Fibroblast of skin of abdomen (primary cell): ENCODE measurements around the gene SLC22A4.
A peak's percentile ranks its signal among the peaks of the same experiment; 100 is the strongest.

Experiments
- DNase-seq: peaks from one replicate; pipeline ENCODE4 v3.0.0-alpha.2; 2013

The SLC22A4 gene

DNA sequence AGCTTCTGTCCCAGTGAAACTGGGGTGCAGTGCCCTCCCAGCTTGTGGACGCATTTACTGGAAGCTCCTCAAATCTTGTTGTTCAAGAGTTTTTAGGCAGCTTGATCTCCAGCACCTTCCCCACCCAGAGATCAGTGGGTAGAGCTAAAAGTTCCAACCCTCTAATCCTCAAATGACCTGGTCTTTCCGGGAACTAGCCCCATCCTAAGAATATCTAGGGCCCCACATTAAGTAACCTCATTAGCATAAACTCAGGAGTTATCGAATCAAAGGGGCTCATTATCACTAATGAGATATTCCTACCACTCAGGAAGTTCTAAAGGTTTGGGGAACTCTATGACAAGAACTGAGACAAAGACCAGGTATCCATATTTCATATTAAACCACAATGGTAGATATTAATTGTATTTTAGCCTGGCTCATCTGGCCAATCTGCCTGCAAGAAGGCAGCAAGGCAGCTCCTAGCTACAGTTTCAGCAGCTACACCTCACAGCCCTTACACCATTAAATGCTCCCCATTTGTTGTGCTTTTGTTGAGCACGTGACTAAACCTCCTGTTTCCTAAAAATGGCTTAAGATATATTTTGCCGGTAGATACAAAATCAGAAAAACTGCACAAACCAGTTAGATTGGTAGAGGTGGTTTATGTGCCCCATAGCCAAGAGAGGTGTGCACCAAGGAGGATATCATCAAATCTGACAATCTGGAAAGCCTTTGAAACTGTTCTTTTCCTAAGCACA lies 50.8 kb downstream of the SLC22A4 start:
- DNase-seq = no peak

GRCh38 chr5:132353486-132353995 lies 59.3 kb downstream of the SLC22A4 start:
- no peak for DNase-seq

GRCh38 chr5:132354381-132355139 lies 60.4 kb downstream of the SLC22A4 start:
- DNase-seq = no peak

DNA sequence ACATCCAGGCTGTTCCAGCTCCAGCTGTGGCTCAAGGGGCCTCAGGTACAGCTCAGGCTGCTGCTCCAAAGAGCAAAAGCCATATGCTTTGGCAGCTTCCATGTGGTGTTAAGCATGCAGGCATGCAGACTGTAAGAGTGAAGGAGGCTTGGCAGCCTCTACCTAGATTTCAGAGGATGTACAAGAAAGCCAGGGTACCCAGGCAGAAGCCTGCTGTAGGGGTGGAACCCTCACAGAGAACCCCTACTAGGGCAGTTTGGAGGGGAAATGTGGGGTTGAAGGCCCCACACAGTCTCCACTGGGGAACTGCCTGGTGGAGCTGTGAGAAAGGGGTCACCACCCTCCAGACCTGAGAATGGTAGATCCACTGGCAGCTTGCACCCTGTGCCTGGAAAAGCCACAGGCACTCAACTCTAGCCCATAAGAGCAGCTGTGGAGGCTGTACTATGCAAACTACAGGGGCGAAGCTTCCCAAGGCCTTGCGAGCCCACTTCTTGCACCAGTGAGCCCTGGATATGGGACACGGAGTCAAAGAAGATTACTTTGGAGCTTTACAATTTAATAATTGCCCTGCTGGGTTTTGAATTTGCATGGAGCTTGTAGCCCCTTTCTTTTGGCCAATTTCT lies 61.1 kb downstream of the SLC22A4 start:
- DNase-seq = no peak

- no peak for DNase-seq
Observed at GRCh38 chr5:132358775-132359174, 64.6 kb downstream of the SLC22A4 start.

- DNase-seq = no peak
Observed at GRCh38 chr5:132362086-132362485, 67.9 kb downstream of the SLC22A4 start.

GRCh38 chr5:132363431-132364112 lies 69.4 kb downstream of the SLC22A4 start:
- DNase-seq = peak; percentile 82

- peak; percentile 63 for DNase-seq
Observed at GRCh38 chr5:132364319-132364718, 70.1 kb downstream of the SLC22A4 start.

- DNase-seq = peak; percentile 84
Observed at GRCh38 chr5:132365213-132365612, 71.0 kb downstream of the SLC22A4 start.

DNA sequence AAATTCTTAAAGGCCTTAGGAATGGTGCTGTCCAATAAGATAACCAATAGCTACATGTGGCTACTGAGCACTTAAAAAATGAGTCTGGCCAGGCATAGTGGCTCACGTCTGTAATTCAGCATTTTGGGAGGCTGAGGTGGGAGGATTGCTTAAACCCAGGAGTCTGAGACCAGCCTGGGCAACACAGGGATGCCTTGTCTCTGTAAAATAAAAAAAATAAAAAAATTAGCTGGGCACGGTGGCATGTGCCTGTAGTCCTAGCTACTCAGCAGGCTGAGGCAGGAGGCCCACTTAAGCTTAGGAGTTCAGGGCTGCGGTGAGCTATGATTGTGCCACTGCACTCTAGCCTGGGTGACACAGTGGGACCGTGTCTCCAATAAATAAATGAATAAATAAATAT lies 74.0 kb downstream of the SLC22A4 start:
- DNase-seq = no peak

DNA sequence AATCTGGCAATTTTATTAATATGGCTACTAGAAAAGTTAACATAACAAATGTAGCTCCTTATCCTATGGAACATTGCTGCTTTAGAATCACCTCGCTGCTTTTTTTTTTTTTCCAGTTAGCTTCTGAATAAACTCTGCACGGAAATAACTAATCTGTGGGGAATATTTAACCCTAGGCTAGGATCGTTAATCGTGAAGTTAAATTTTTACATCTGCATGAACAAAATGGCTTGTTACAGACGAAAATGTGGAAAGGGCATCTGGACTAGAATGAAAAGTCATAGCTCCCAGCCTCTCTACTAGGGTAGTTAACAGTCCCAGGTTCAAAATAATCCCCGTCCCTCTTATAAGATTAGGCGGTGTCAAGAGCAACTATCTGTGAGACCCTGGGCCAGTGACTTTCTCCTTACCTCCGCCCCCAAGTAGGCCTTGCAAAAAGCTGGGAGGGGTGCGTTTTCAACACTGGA lies 74.8 kb downstream of the SLC22A4 start:
- DNase-seq = no peak

- peak; percentile 50 for DNase-seq
Observed at GRCh38 chr5:132369474-132370180, 75.4 kb downstream of the SLC22A4 start, which contains the start of gene SLC22A5. Gene SLC22A5 (plus strand): TSS chr5:132369710. CDS start chr5:132369973, 263 bp downstream.

DNA sequence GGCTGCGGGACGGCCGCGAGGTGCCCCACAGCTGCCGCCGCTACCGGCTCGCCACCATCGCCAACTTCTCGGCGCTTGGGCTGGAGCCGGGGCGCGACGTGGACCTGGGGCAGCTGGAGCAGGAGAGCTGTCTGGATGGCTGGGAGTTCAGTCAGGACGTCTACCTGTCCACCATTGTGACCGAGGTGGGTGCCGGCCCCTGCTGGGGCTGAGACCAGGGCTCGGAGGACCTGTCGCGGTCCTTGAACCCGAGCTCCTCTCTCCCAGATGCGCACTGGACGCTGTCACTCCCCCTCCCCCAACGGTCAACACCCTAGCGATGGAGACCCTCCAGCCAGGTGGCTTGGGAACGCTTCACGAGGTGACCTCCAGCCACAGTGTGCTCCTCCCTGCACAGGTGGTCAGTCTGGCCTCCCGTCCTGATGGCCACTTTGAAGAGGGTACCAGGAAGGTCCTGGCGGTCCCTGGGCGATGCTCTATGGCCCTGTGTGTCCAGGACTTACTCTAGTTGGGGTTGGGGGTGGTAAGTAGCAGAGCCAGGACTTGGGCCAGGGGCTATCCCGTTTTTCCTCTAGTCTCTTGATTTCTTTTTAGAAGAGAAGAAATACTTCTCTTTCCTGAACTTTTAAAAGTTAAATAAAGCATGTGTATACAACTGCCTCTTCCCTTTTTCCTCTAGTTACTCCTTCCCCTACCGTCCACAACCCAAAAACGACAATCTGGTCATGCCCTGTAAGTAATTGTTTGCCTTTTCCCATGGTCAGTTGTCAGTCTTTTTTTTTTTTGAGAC lies 76.2 kb downstream of the SLC22A4 start:
- no peak for DNase-seq

DNA sequence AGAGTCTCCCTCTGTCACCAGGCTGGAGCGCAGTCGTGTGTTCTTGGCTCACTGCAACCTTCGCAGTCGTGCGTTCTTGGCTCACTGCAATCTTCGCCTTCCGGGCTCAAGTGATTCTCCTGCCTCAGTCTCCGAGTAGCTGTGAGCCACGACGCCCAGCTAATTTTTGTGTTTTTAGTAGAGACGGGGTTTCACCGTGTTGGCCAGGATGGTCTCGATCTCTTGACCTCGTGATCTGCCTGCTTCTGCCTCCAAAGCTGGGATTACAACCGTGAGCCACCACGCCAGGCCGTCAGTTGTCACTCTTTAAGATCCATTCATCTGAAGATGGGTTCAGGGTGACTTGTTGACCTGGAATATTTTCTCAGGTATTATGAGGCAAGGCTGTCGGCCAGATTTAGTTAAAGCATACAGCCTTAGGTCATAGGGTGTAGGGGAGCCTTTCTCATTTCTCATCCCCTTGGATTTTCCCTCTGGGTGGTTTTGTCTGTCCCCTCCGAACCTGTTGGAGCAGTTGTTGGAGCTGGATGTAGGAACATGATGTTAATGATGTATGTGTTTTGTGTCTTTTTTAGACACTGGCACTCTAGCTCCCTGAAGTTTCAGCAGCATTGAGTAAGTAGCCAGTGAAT lies 76.9 kb downstream of the SLC22A4 start:
- no peak for DNase-seq

DNA sequence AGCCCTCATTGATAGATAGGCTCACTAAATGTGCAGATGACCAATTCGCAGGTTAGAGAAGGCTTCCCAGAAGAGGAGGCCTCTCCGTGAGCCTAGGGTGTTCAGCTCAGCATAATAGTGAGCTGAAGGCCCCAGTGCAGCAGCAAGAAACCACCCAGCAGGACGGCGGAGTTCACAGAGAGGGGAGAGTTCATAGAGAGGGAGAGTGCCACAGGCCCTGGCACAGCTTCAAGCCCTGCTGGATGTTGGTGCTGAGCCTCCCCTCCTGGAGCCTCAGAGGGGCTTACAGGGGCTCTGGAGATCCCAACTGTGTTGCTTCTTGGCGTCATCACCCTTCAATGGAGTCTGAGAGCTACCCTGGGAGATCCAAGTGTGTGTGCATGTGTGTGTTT lies 77.4 kb downstream of the SLC22A4 start:
- DNase-seq = no peak

DNA sequence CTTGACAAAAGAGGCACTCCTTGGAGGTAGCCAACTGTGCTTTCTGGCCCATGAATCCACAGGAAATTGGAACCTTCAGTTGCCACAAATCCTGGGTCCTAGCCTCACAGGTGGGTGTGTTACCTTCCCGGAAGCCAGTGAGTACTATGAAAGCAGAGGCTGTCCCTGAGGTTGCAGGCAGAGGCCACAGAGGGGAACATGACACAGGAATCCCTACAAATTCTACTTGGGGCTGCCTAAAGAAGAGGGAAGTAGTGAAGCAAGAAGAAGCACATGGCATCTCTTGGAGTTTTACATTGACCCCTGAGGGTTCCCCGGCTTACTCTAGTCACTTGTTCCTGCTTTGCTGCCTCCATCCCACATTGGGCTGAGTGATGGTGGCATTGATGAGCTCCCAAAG lies 77.9 kb downstream of the SLC22A4 start:
- DNase-seq = no peak

DNA sequence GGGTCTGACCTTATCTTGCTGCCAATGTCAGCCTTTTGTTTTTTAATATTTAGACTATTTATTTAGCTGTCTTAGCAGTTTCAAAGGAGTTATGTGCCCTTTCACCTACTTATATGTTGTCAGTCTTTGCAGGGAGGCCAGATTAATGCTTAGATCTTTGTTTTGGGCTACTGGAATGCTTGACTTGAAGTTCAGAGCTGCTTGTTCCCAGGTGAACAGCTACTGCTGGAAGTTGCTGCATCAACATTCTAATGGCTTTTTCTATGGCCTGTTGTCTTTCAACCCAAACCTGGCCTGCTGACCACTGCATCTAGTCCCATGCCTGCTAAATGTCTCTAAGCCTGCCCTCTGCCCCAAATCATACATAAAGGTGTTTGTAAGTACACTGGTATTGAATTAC lies 78.3 kb downstream of the SLC22A4 start:
- no peak for DNase-seq

DNA sequence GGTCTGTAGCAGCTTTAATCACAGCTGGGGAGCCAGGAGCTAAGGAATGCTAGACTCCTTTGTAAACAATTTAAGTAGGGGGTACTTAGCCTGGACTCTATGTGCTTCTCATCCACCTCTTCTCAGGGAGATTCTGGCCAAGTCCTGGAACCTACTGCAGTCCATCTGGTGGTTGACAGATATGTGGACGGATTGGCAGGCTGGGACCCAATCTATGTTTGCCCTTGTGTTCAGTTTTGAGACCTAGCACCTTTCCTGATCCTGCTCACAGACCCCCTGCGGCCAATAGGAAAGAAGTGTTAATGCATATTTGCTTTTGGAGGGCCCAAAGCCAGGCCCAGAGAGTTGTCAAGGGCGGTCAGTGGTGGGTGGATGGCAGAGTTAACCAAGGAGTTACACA lies 81.8 kb downstream of the SLC22A4 start:
- DNase-seq = no peak

DNA sequence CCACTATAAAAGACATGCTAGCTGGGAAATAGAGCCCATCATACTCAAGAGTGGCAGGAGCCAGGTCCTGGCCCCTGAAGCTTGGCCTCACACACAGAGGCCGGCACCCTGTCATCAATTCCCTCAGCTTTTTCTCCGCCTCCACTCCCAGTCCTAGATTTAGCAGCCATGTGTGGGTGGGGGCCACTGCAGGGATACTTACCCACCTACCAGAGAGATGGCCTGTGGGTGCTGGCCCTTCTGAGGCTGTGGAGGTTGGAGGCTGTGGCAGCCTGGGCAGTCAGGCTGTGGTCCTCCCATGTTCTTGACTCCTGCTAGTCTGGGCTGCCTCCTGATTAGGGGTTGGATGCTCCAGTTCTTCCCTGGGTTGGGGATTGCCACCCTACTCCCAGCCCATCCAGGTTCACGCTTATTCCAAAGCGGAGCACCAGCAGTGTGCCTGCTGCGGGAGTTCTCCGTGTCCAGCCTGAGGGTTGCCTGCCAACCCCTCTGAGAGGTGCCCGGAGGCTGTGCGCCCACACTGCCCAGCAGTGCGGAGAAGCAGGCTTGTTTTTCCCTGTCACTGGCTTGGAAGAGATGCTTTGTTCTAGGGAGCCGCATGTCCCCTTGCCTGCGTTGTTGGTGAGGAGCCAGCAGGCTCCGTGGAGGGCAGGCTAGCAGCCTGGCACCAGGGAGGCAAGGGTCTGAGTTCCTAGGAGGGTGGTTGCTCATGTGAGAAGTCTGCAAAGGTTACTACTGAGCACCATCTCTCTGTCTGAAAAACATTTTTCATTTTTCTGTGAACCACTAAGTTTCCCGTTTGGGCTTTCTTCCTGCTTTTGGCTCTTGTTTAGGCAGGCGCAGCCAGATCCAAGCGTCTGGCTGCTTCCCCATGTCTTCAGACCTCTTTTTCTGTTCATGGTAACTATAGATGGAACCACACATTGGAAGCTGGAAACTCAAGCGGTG lies 82.8 kb downstream of the SLC22A4 start:
- no peak for DNase-seq
